Coronary artery (tissue), 2 donors: ENCODE results near the gene CAPN9.

Experiments
- DNase-seq: peaks from one replicate; pipeline ENCODE4 v3.0.0-alpha.2; 2017; ENCODE audit warnings: low spot score
- H3K27ac ChIP-seq, 2 donors: fragments of 200-600 bp; sonication (generic); one replicate each; pipeline ENCODE4 v1.5.1; 2016 to 2019
- H3K4me3 ChIP-seq: fragments of 200-600 bp; sonication (generic); 2 replicates; pipeline ENCODE4 v1.5.1; 2016; ENCODE audit warnings: mild to moderate bottlenecking, moderate library complexity
- TF ChIP-seq, protein P1 (sequence below): fragments of 200-600 bp; sonication (generic); IDR thresholded peaks from one replicate; pipeline ENCODE4 v1.5.1; 2019; ENCODE audit warnings: antibody characterized with exemption

Gene CAPN9

DNA sequence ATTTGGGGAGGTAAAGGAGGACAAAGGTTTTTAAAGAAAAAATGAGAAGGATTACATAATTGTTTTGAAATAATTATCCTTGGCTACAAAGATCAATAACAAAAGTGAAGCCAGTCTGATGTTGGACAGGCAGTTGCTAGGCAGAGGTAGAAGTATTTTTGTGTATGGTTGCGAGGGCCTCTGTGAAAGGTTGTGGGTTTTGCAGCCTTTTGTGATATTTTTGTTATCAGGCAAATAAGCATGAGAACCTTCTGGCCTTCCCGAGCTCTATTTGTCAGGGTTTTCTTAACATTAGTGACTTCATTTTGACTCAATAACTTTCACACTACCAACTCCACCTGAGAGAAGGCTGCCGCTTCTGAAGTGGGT lies 39.2 kb downstream of the CAPN9 start:
- DNase-seq: peak; percentile 7
- no peak overlapping the region for H3K27ac ChIP-seq
- H3K4me3 ChIP-seq: no peak overlapping the region
- TF ChIP-seq, protein P1, sequence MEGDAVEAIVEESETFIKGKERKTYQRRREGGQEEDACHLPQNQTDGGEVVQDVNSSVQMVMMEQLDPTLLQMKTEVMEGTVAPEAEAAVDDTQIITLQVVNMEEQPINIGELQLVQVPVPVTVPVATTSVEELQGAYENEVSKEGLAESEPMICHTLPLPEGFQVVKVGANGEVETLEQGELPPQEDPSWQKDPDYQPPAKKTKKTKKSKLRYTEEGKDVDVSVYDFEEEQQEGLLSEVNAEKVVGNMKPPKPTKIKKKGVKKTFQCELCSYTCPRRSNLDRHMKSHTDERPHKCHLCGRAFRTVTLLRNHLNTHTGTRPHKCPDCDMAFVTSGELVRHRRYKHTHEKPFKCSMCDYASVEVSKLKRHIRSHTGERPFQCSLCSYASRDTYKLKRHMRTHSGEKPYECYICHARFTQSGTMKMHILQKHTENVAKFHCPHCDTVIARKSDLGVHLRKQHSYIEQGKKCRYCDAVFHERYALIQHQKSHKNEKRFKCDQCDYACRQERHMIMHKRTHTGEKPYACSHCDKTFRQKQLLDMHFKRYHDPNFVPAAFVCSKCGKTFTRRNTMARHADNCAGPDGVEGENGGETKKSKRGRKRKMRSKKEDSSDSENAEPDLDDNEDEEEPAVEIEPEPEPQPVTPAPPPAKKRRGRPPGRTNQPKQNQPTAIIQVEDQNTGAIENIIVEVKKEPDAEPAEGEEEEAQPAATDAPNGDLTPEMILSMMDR: no peak

DNA sequence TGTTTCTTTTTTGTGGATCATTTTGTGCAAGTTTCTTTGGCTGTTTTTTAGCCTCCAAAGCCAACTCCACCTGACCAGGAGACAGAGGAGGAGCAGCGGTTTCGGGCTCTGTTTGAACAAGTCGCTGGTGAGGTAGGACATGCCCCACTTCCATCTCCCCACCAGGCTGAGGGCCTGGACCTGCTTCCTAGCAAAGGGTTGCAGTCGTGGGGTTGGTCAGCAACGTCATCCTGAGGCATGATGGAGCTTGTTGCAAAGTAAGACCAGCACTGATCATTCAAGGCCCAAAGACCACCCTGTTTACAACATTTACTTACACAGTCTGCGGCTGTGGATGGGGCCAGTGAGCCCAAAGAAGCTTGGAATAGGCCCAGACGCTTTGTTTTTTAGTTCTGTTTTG lies 40.3 kb downstream of the CAPN9 start:
- peak; percentile 49 for DNase-seq
- Histone ChIP-seq H3K27ac (no peak overlapping the region), H3K4me3 (no peak overlapping the region)
- TF ChIP-seq, protein P1: no peak

DNA sequence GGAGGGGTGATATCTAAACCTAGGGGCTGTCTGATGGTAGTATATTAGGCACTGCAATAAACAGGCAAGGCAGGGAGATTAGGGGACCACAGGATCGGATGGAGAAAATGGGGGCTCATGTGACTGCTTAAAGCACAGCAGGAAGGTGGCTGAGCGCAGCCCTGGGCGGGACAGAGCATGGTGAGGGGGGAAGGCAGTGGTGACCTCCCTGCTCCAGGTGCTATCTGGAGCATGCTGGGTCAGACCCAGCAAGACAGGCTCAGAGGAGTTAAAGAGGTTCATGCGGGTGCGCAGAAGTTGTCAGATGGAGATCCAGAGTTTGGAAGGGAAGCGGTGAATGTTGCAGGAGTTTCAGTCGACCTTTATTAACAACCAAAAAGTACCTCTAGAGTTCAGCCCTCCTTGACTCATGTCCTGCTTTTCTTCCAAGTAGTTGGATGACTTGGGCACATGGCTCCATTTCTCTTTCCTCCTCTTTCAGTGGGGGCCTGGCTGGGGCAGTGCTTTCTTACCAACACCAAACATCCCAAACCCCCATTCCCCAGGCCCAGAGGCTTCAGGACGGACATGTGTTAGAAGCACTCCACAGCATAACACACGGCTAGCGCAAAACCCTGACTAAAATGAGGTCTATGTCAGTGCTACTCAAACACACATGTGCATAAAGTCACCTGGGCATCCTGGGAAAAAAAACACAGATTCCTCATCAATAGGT lies 41.5 kb downstream of the CAPN9 start:
- DNase-seq: peak; percentile 17
- H3K4me3 ChIP-seq: no peak overlapping the region
- no peak overlapping the region for H3K27ac ChIP-seq
- TF ChIP-seq, protein P1: no peak

DNA sequence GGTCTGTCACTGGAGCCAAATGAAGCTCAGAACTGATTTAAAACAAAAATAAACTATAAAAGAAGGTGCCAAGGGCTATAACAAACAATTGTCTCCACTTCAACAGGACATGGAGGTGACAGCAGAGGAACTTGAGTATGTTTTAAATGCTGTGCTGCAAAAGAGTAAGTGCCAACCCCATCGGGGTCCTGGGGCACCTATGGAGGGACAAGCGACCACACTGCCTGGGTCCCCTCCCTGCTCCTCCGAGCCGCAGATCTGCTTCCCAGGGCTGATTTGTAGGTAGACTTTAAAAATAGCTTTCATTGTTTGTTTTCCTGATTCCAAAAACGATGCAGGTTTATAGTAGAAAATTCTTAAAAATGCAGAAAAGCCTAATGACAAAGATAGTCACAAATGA lies 42.8 kb downstream of the CAPN9 start:
- DNase-seq: no peak
- TF ChIP-seq, protein P1: no peak
- Histone ChIP-seq H3K27ac (no peak overlapping the region), H3K4me3 (no peak overlapping the region)

DNA sequence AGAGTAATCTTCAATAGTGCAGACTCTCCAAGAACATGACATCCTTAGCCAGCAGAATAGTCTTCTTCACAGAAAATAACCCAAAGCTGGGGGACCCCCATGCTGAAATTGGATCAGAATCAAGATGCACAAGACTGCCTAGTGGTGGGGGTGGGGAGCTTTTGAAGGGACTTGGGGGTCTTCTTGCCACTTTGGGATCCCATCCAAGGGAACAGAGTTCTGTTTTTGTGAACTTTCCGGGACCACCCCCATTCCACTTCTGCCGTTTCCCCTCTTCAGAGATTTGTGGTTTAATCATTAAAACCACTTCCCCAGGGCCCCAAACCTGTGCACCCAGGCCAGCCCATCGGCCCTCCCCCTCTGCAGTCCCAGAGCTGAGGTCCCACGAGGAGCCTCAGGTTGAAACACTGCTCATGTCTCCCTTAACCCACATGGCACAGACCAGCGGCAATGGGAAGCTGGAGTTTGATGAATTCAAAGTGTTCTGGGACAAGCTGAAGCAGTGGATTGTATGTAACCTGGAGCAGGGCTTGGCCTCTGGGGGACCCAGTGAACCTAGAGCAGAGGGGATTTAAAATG lies 44.9 kb downstream of the CAPN9 start:
- DNase-seq: no peak

DNA sequence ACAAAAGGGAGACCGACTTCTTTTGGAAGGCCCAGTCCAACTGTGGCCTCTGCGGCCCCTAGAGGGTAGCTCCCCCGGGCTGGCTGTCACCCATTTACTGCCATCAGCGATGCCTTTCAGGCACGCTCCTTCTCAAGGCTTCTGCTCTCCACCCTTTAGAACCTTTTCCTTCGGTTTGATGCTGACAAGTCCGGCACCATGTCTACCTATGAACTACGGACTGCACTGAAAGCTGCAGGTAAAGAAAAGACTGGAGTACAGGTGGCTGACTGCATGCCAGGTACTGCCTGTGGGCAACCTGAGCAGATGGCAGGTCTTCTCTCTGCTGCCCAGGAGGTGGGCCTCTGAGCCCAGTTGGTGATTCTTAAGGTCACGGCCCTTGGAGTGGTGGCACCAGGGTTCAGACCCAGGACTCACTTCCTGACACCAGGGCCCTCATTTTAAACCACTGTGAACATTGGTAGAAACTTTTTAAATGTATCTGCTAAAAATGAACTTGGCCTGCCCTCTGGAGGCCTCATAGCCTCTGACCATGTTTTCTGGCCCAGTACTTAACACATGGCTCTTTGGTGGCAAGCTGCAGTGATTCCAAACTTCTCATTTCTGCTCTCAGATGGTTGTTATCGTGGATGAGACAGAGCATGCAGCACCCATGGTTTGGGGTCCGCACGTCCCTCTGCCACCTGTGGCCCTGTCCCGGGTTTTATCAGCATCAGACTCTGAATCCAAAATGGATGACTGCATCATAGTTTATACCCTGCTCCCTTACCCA lies 45.7 kb downstream of the CAPN9 start:
- no peak overlapping the region for H3K4me3 ChIP-seq
- TF ChIP-seq, protein P1: no peak
- peak; percentile 55 for DNase-seq
- H3K27ac ChIP-seq: no peak overlapping the region

More for the DNA sequence above, 44.9 kb downstream of the CAPN9 start:
- H3K4me3 ChIP-seq: no peak overlapping the region
- TF ChIP-seq, protein P1: no peak
- H3K27ac ChIP-seq: no peak overlapping the region

DNA sequence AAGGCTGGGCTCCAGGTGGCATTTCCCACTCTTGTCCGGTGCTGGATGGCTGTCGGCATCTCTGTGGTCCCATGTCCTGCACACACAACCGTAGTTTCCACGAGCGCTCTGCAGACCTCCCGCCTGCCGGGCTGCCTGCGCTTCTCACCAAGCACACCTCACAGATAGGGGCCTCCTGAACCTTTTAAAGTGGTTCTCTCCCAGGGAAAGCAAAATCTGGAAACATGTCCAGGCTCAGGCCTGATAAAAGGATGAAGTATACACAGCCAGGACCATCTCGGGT lies 46.2 kb downstream of the CAPN9 start:
- no peak overlapping the region for H3K27ac ChIP-seq
- H3K4me3 ChIP-seq: no peak overlapping the region
- DNase-seq: peak; percentile 40
- TF ChIP-seq, protein P1: no peak
